ENCODE data around the gene CNBP.

The CNBP gene

DNA sequence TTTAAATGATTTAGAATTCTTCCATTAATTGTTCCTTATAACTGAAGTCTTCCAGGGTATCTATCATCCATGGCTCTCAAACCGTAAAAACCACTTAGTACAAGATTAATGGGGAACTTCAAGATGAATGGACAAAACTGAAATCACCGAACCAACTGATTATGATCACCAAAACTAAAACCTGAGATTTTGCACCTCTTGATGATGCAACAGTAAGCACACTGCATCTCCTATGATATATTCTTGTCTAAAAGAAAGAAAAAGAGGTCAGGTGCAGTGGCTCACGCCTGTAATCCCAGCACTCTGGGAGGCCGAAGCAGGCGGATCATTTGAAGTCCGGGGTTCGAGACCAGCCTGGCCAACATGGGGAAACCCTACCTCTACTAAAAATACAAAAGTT, 19.2 kb downstream of the CNBP start:
- Histone ChIP-seq H2AFZ (ENCODE audit: low read depth, low read length) (no peak overlapping the region), H3K9me3 (ENCODE audit: insufficient read depth, low read length) (no peaks in the 10 kb centered on the region), H3K79me2 (ENCODE audit: low read length) (peaks cover 40% of the 10 kb centered on the region), H4K20me1 (ENCODE audit: insufficient read depth, low read length) (peaks cover 10% of the 10 kb centered on the region), H3K27ac (ENCODE audit: low read length) (no peak overlapping the region), H3K4me1 (ENCODE audit: low read length) (peaks cover 12% of the 10 kb centered on the region), H3K4me2 (ENCODE audit: low read length) (no peak overlapping the region), H3K9ac (ENCODE audit: low read length) (no peak overlapping the region), H3K27me3 (ENCODE audit: low read depth, low read length) (no peaks in the 10 kb centered on the region), H3K4me3 (ENCODE audit: low read length) (no peak overlapping the region), H3K36me3 (replicated peaks; ENCODE audit: low read depth, low read length) (peaks cover 25% of the 10 kb centered on the region)
- TF ChIP-seq EZH2phosphoT487 (IDR thresholded peaks at IDR 0.05; ENCODE audit: low read depth) (no peak), CTCF (IDR thresholded peaks at IDR 0.05; ENCODE audit: low read depth, low read length) (no peak)

GRCh38 chr3:129162729-129163579, 20.7 kb downstream of the CNBP start:
- 0 out of 2 replicates have a peak overlapping the region, but pooled peaks have one; percentile 92 for H3K9ac ChIP-seq (ENCODE audit: low read length)
- no peaks in the 10 kb centered on the region for H3K9me3 ChIP-seq (ENCODE audit: insufficient read depth, low read length)
- peaks cover 35% of the 10 kb centered on the region for H3K79me2 ChIP-seq (ENCODE audit: low read length)
- H3K4me2 ChIP-seq (ENCODE audit: low read length), result peak overlapping the region; percentile 95
- H3K4me1 ChIP-seq (ENCODE audit: low read length), result peaks cover 15% of the 10 kb centered on the region
- peak; percentile 37 for TF ChIP-seq CTCF (IDR thresholded peaks at IDR 0.05; ENCODE audit: low read depth, low read length)
- no peak for TF ChIP-seq EZH2phosphoT487 (IDR thresholded peaks at IDR 0.05; ENCODE audit: low read depth)
- H4K20me1 ChIP-seq (ENCODE audit: insufficient read depth, low read length), result peaks cover 7% of the 10 kb centered on the region; the same call in 1 of the 2 replicates
- no peaks in the 10 kb centered on the region for H3K27me3 ChIP-seq (ENCODE audit: low read depth, low read length)
- H3K27ac ChIP-seq (ENCODE audit: low read length), result peak overlapping the region; percentile 97; the same call in 1 of the 2 replicates
- H3K36me3 ChIP-seq (replicated peaks; ENCODE audit: low read depth, low read length), result peaks cover 20% of the 10 kb centered on the region
- no peak overlapping the region for H2AFZ ChIP-seq (ENCODE audit: low read depth, low read length)
- peak overlapping the region; percentile 96; the same call in 1 of the 2 replicates for H3K4me3 ChIP-seq (ENCODE audit: low read length)

DNA sequence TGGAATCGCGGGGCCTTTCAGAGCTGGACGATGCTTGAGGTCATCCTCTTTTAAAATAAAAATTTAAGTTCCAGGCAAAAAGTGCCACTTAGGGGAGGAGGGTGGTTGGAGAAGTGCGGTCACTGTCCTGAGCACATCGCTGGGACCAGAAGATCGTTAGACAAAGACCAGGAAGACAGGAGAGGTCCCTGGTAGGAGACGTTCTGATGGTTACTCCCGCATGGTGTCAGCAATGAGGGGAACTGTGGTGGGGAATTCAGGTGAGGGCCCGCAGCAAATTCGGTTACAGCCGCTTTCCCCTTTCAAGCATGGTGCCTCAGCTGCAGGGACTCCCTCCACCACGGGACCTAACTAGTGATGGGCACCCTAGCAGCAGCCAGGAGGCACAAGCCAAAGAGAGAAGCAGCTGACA, 21.8 kb downstream of the CNBP start:
- H3K27me3 ChIP-seq (ENCODE audit: low read depth, low read length), result no peaks in the 10 kb centered on the region
- no peak overlapping the region for H2AFZ ChIP-seq (ENCODE audit: low read depth, low read length)
- peaks cover 11% of the 10 kb centered on the region for H3K36me3 ChIP-seq (replicated peaks; ENCODE audit: low read depth, low read length)
- H3K27ac ChIP-seq (ENCODE audit: low read length), result peak overlapping the region; percentile 97
- TF ChIP-seq EZH2phosphoT487 (IDR thresholded peaks at IDR 0.05; ENCODE audit: low read depth) (no peak), CTCF (IDR thresholded peaks at IDR 0.05; ENCODE audit: low read depth, low read length) (0 out of 2 replicates have a peak, but pooled peaks have one; percentile 7)
- peaks cover 15% of the 10 kb centered on the region for H3K4me1 ChIP-seq (ENCODE audit: low read length)
- peak overlapping the region; percentile 92 for H3K9ac ChIP-seq (ENCODE audit: low read length)
- no peaks in the 10 kb centered on the region for H3K9me3 ChIP-seq (ENCODE audit: insufficient read depth, low read length)
- H3K4me3 ChIP-seq (ENCODE audit: low read length), result peak overlapping the region; percentile 96
- peak overlapping the region; percentile 95 for H3K4me2 ChIP-seq (ENCODE audit: low read length)
- H3K79me2 ChIP-seq (ENCODE audit: low read length), result peaks cover 26% of the 10 kb centered on the region
- no peaks in the 10 kb centered on the region for H4K20me1 ChIP-seq (ENCODE audit: insufficient read depth, low read length)

Data from OCI-LY3 (cell line).